ENCODE data around the gene SLC17A7. TPM values are rescaled to one million over a fixed set of nuclear protein-coding genes. Genes with fewer than 3 reads are reported as not detected.
A peak's percentile ranks its signal among the peaks of the same experiment; 100 is the strongest.
"Not testable (repeated sequence)": the region's sequence is repeated elsewhere in the genome, so short reads cannot be mapped to it uniquely, and the experiment has no call there.

Gene SLC17A7
- total RNA-seq, 1 experiment from 2014 or later: not detected

- DNase-seq (ENCODE audit: low read depth): not testable (repeated sequence)
These were observed 2.9 kb upstream of the SLC17A7 start for GRCh38 chr19:49444100-49444700.

- DNase-seq (ENCODE audit: low read depth): peak; percentile 94
These were observed 2.2 kb upstream of the SLC17A7 start for GRCh38 chr19:49443366-49444099.

GRCh38 chr19:49442771-49443365, 1.5 kb upstream of the SLC17A7 start:
- DNase-seq (ENCODE audit: low read depth): peak; percentile 90

GRCh38 chr19:49442354-49442753, 1.0 kb upstream of the SLC17A7 start:
- peak; percentile 42 for DNase-seq (ENCODE audit: low read depth)

- DNase-seq (ENCODE audit: low read depth): no peak
These were observed 628 bp upstream of the SLC17A7 start for GRCh38 chr19:49441960-49442350.

- no peak for DNase-seq (ENCODE audit: low read depth)
These were observed 703 bp downstream of the SLC17A7 start for GRCh38 chr19:49440439-49441209.

GRCh38 chr19:49439836-49440235, 1.5 kb downstream of the SLC17A7 start:
- no peak for DNase-seq (ENCODE audit: low read depth)

- DNase-seq (ENCODE audit: low read depth): no peak
These were observed 3.1 kb downstream of the SLC17A7 start for GRCh38 chr19:49438261-49438660.

- DNase-seq (ENCODE audit: low read depth): no peak
These were observed 4.1 kb downstream of the SLC17A7 start for GRCh38 chr19:49437231-49437630.

GRCh38 chr19:49436381-49437017, 4.8 kb downstream of the SLC17A7 start:
- no peak for DNase-seq (ENCODE audit: low read depth)

- DNase-seq (ENCODE audit: low read depth): no peak
These were observed 5.7 kb downstream of the SLC17A7 start for GRCh38 chr19:49435670-49436069.

GRCh38 chr19:49434907-49435583, 6.3 kb downstream of the SLC17A7 start:
- no peak for DNase-seq (ENCODE audit: low read depth)

- DNase-seq (ENCODE audit: low read depth): no peak
These were observed 8.0 kb downstream of the SLC17A7 start for GRCh38 chr19:49433240-49433901.

- DNase-seq (ENCODE audit: low read depth): no peak
These were observed 8.9 kb downstream of the SLC17A7 start for GRCh38 chr19:49432141-49433073.

- no peak for DNase-seq (ENCODE audit: low read depth)
These were observed 10.0 kb downstream of the SLC17A7 start for GRCh38 chr19:49431330-49431749.

- no peak for DNase-seq (ENCODE audit: low read depth)
These were observed 10.5 kb downstream of the SLC17A7 start for GRCh38 chr19:49430678-49431329.

- DNase-seq (ENCODE audit: low read depth): no peak
These were observed 11.1 kb downstream of the SLC17A7 start for GRCh38 chr19:49430172-49430677.

GRCh38 chr19:49428547-49429451, 12.5 kb downstream of the SLC17A7 start:
- DNase-seq (ENCODE audit: low read depth): no peak
